Heart right ventricle (tissue), 16 donors: ENCODE data around the gene PRKAG2. TPM values are rescaled to one million over a fixed set of nuclear protein-coding genes. Genes with fewer than 3 reads are reported as not detected.

Experiments
- ATAC-seq, 8 donors: fragments of 200-7000 bp; cut with Tn5 transposase; one replicate each; pipeline ENCODE4 v1.9.1; 2020; ENCODE audit warnings: mild to moderate bottlenecking in 8 of 8, moderate library complexity in 8 of 8, moderate number of reproducible peaks in 1 of 8
- DNase-seq, 2 donors: peaks; one replicate each; pipeline ENCODE4 v3.0.0-alpha.2; 2020
- H3K27ac ChIP-seq, 10 donors: fragments of 200-600 bp; sonication (generic) in 2 of 10; one replicate each; pipeline versions ENCODE4 v1.5.0 to v1.8.0; 2020 to 2022; ENCODE audit warnings: mild to moderate bottlenecking in 3 of 10
- H3K27me3 ChIP-seq, 7 donors: fragments of 200-600 bp; one replicate each; pipeline ENCODE4 v1.8.0; 2021 to 2022; ENCODE audit warnings: mild to moderate bottlenecking in 2 of 7
- H3K36me3 ChIP-seq, 9 donors: fragments of 200-600 bp; sonication (generic) in 1 of 9; one replicate each; pipeline versions ENCODE4 v1.5.0 to v1.8.0; 2020 to 2022; ENCODE audit warnings: mild to moderate bottlenecking in 2 of 9
- H3K4me1 ChIP-seq, 9 donors: fragments of 200-600 bp; sonication (generic) in 1 of 9; one replicate each; pipeline versions ENCODE4 v1.5.0 to v1.8.0; 2020 to 2022; ENCODE audit warnings: mild to moderate bottlenecking in 4 of 9
- H3K4me3 ChIP-seq, 10 donors: fragments of 200-600 bp; sonication (generic) in 2 of 10; one replicate each; pipeline versions ENCODE4 v1.5.0 to v1.8.0; 2020 to 2022; ENCODE audit warnings: mild to moderate bottlenecking in 7 of 10, moderate library complexity in 2 of 10
- H3K9me3 ChIP-seq, 11 donors: fragments of 200-600 bp in 10 of 11; sonication (generic) in 2 of 11; one replicate each; pipeline versions ENCODE4 v1.5.0 to v1.8.0; 2013 to 2022; ENCODE audit warnings: mild to moderate bottlenecking in 2 of 11, control low read depth in 1 of 11, moderate library complexity in 1 of 11
- CTCF ChIP-seq, 9 donors: fragments of 200-600 bp; sonication (generic) in 2 of 9; IDR thresholded peaks; one replicate each; pipeline versions ENCODE4 v1.5.0 to v1.8.0; 2021 to 2022; ENCODE audit warnings: antibody characterized with exemption in 9 of 9, mild to moderate bottlenecking in 5 of 9, moderate library complexity in 1 of 9
- WGBS, 2 donors: extraction: QIAGEN DNeasy Blood & Tissue Kit; methylation state at CpG; one replicate each; pipeline ENCODE4 v1.1.7; 2013; ENCODE audit warnings: inconsistent platforms in 1 of 2; 5-methylcytosine and 5-hydroxymethylcytosine counted together
- intact Hi-C, 10 donors: fragments of 100-400 bp; cut with DNase I; formaldehyde crosslinking; loops; one replicate each; pipeline versions ENCODE4 v1.11.1 to v1.14.2; 2022
- polyA plus RNA-seq, 2 donors: library from polyadenylated mRNA; stranded (reverse); fragments of 200-250 nt; gene quantifications; one replicate each; pipeline ENCODE4 v1.2.3, GENCODE V29; 2013
- total RNA-seq, 10 donors: library from RNA; stranded (reverse); fragmentation: NEBNext Ultra II Directional in 3 of 10; extraction: Animal tissue kit (Norgen Biotek cat#: 25700) in 3 of 10; gene quantifications; one replicate each; pipeline versions ENCODE4 v1.2.1 to v1.2.4, GENCODE V29; 2021 to 2023
- donor health status: Arrhythmogenic right ventricular cardiomyopathy.
- donor health status: ischemic (EF 13 %, LVEDD 7.1; RV severe dilation, severe dysfunction).
- donor health status: healthy with polysubstance abuse.
- donor health status: DM: no; HTN: yes; CAD: no.
- donor health status: DM: no; HTN: no; CAD: no.
- donor health status: ischemic (EF 25% LVEDD 6.9; RV normal size, moderate dysfunction).
- donor health status: ischemic (EF 25% LVEDD 5.7; RV mildly dilated, moderate dysfunction).
- donor health status: healthy.
- donor health status: DM: yes; HTN: yes; CAD: no.
- donor health status: Ischemic cardiomyopathy.
- donor health status: ischemic (EF 35%, LVEDD 5.7; RV mildly dilated, moderate dysfunction).
- donor health status: nonischemic (EF 11% LVEDD 7.7; RV severe dilation, severe dysfunction).
- donor health status: DM: yes; HTN: yes; CAD: no.
- donor health status: PGD.
- donor health status: ischemic (EF 29% LVEDD 5.4; RV normal size, mild dysfunction).
- donor health status: nonischemic (EF 23%, LVEDD 6.1; RV moderate dilation, normal function).

PRKAG2 gene
- total and polyA plus RNA-seq, 12 donors: 52.4 to 156 (median 114) TPM

GRCh38 chr7:151542606-151543130 is 334.2 kb downstream of the PRKAG2 start:
- peaks cover 0 to 24% (median 17%) of the 10 kb centered on the region in 9 donors for H3K4me1 ChIP-seq
- 92 to 95% methylated on average over 6 of the region's 6 CpGs for WGBS, 2 donors
- no peak overlapping the region for H3K4me3 ChIP-seq
- peaks cover 0 to 6% (median 0%) of the 10 kb centered on the region in 7 donors for H3K27me3 ChIP-seq
- no peak for DNase-seq
- ATAC-seq: no peak
- intact Hi-C loops: no loop called here
- TF ChIP-seq CTCF (IDR thresholded peaks at IDR 0.05): no peak
- H3K36me3 ChIP-seq: no peaks in the 10 kb centered on the region
- no peak overlapping the region for H3K27ac ChIP-seq
- H3K9me3 ChIP-seq: no peaks in the 10 kb centered on the region

GRCh38 chr7:151541709-151542499 is 335.0 kb downstream of the PRKAG2 start:
- Histone ChIP-seq H3K27me3 (peaks cover 0 to 6% (median 0%) of the 10 kb centered on the region in 7 donors), H3K36me3 (no peaks in the 10 kb centered on the region), H3K27ac (no peak overlapping the region), H3K4me1 (peaks cover 0 to 22% (median 14%) of the 10 kb centered on the region in 9 donors), H3K4me3 (no peak overlapping the region), H3K9me3 (no peaks in the 10 kb centered on the region)
- DNase-seq (no peak), ATAC-seq (peak in 2 of 8 donors; percentile 46 to 76)
- no peak for TF ChIP-seq CTCF (IDR thresholded peaks at IDR 0.05)
- 84 to 88% methylated on average over 17 of the region's 17 CpGs for WGBS, 2 donors
- intact Hi-C loops: no loop called here

GRCh38 chr7:151540146-151540545 is 336.8 kb downstream of the PRKAG2 start:
- no peak for TF ChIP-seq CTCF (IDR thresholded peaks at IDR 0.05)
- 93 to 97% methylated on average over 4 of the region's 4 CpGs for WGBS, 2 donors
- Histone ChIP-seq H3K4me3 (no peak overlapping the region), H3K4me1 (peaks cover 0 to 17% (median 11%) of the 10 kb centered on the region in 9 donors), H3K9me3 (no peaks in the 10 kb centered on the region), H3K36me3 (no peaks in the 10 kb centered on the region), H3K27me3 (peaks cover 0 to 3% (median 0%) of the 10 kb centered on the region in 7 donors), H3K27ac (no peak overlapping the region)
- ATAC-seq (no peak), DNase-seq (no peak)
- intact Hi-C loops: no loop called here

- Histone ChIP-seq H3K9me3 (no peaks in the 10 kb centered on the region), H3K27ac (peak overlapping the region in 2 of 10 donors; percentile 19 to 40), H3K4me1 (peaks cover 0 to 17% (median 11%) of the 10 kb centered on the region in 9 donors), H3K4me3 (no peak overlapping the region), H3K36me3 (no peaks in the 10 kb centered on the region), H3K27me3 (no peaks in the 10 kb centered on the region)
- DNase-seq: no peak
- peak; percentile 81 to 91 (median 87) for ATAC-seq
- intact Hi-C loops: no loop called here
- TF ChIP-seq CTCF (IDR thresholded peaks at IDR 0.05): no peak
- 56 to 63% methylated on average over 9 of the region's 9 CpGs for WGBS, 2 donors
These were observed 337.7 kb downstream of the PRKAG2 start for GRCh38 chr7:151539088-151539671.
